PC-3 (cell line): ENCODE measurements around the gene KMT2C. TPM values are rescaled to one million over a fixed set of nuclear protein-coding genes. Genes with fewer than 3 reads are reported as not detected.
"Not testable (repeated sequence)": the region's sequence is repeated elsewhere in the genome, so short reads cannot be mapped to it uniquely, and the experiment has no call there.

Source experiments
- ATAC-seq: fragments of 200-7000 bp; cut with Tn5 transposase; 2 replicates; pipeline ENCODE4 v1.9.1; 2020; ENCODE audit warnings: mild to moderate bottlenecking, moderate library complexity
- BruUV-seq: library from RNA; stranded (reverse); fragments of 400-500 nt; replicated peaks from 2 replicates; lab custom pipeline; 2021; lab: Mats Ljungman, UMichigan
- CTCF ChIA-PET: fragments of 300-600 bp; sonication (Branson Sonifier 250); formaldehyde crosslinking; loops from one replicate; lab custom pipeline; 2022; ENCODE audit warnings: antibody characterized with exemption; lab: Charles Lee
- POLR2A ChIA-PET: fragments of 300-600 bp; sonication (Branson Sonifier 250); formaldehyde crosslinking; loops from one replicate; lab custom pipeline; 2022; ENCODE audit warnings: antibody characterized with exemption; ENCODE audit not compliant: unreplicated experiment; lab: Charles Lee
- DNase-seq: peaks from one replicate; pipeline ENCODE4 v3.0.0-alpha.2; 2015
- H2AFZ ChIP-seq: fragments of 300-600 bp; sonication (generic); 2 replicates; pipeline ENCODE4 v1.6.0; 2016; ENCODE audit warnings: antibody characterized with exemption, low read length
- H3F3A ChIP-seq: fragments of 300-600 bp; sonication (generic); one replicate; pipeline ENCODE4 v1.6.0; 2017; ENCODE audit warnings: antibody characterized with exemption, low read length, control low read depth, mild to moderate bottlenecking; ENCODE audit not compliant: unreplicated experiment
- H3K27ac ChIP-seq: fragments of 300-600 bp; sonication (generic); 2 replicates; pipeline ENCODE4 v1.5.1; 2016; ENCODE audit warnings: mild to moderate bottlenecking, low read length
- H3K27me3 ChIP-seq: fragments of 300-600 bp; sonication (generic); 2 replicates; pipeline ENCODE4 v1.6.1; 2016; ENCODE audit warnings: low read length, mixed read lengths
- H3K36me3 ChIP-seq: fragments of 300-600 bp; sonication (generic); 2 replicates; pipeline ENCODE4 v1.6.1; 2016; ENCODE audit warnings: low read depth, mixed run types, low read length, mixed read lengths
- H3K4me1 ChIP-seq: fragments of 300-600 bp; sonication (generic); 2 replicates; pipeline ENCODE4 v1.5.1; 2016; ENCODE audit warnings: low read length; ENCODE audit not compliant: insufficient read depth
- H3K4me2 ChIP-seq: fragments of 300-600 bp; sonication (generic); 2 replicates; pipeline ENCODE4 v1.6.0; 2016; ENCODE audit warnings: low read length
- H3K4me3 ChIP-seq: fragments of 300-600 bp; sonication (generic); 2 replicates; pipeline ENCODE4 v1.5.1; 2016; ENCODE audit warnings: mild to moderate bottlenecking, low read length, mixed read lengths
- H3K79me2 ChIP-seq: fragments of 300-600 bp; sonication (generic); 2 replicates; pipeline ENCODE4 v1.6.1; 2017; ENCODE audit warnings: low read length, mixed read lengths
- H3K9ac ChIP-seq: fragments of 300-600 bp; sonication (generic); 2 replicates; pipeline ENCODE4 v1.6.0; 2016; ENCODE audit warnings: mild to moderate bottlenecking, low read length
- H3K9me2 ChIP-seq: fragments of 300-600 bp; sonication (generic); replicated peaks from 2 replicates; pipeline ENCODE4 v1.6.1; 2016; ENCODE audit warnings: mixed run types, low read length, mixed read lengths
- H3K9me3 ChIP-seq: fragments of 300-600 bp; sonication (generic); 2 replicates; pipeline ENCODE4 v1.6.1; 2016; ENCODE audit warnings: low read length, mixed read lengths
- H4K20me1 ChIP-seq: fragments of 300-600 bp; sonication (generic); 2 replicates; pipeline ENCODE4 v1.6.1; 2016; ENCODE audit warnings: low read length, mixed read lengths
- EZH2 ChIP-seq: fragments of 300-600 bp; sonication (generic); IDR thresholded peaks from one replicate; pipeline ENCODE4 v1.6.1; 2017; ENCODE audit warnings: antibody characterized with exemption, mild to moderate bottlenecking, low read length; ENCODE audit not compliant: unreplicated experiment
- EZH2phosphoT487 ChIP-seq: fragments of 300-600 bp; sonication (generic); IDR thresholded peaks from 2 replicates; pipeline ENCODE4 v1.6.1; 2018; ENCODE audit warnings: mild to moderate bottlenecking, antibody characterized with exemption, low read length, borderline replicate concordance
- intact Hi-C: fragments of 100-400 bp; cut with micrococcal nuclease; formaldehyde crosslinking; loops from 2 replicates; pipeline ENCODE4 v1.9.0; 2023
- total RNA-seq: library from RNA; depleted of rRNA; stranded (reverse); fragments of >200 nt; gene quantifications from 2 replicates; pipeline ENCODE4 v1.2.3, GENCODE V29; 2014
- TF ChIP-seq, protein P1 (sequence below): fragments of 300-600 bp; sonication (generic); conservative IDR thresholded peaks from 2 replicates; pipeline ENCODE4 v1.5.1; 2017; ENCODE audit warnings: antibody characterized with exemption, low read depth, mild to moderate bottlenecking, low read length

KMT2C gene
- total RNA-seq, 1 experiment from 2014 or later: 15.3 TPM

DNA sequence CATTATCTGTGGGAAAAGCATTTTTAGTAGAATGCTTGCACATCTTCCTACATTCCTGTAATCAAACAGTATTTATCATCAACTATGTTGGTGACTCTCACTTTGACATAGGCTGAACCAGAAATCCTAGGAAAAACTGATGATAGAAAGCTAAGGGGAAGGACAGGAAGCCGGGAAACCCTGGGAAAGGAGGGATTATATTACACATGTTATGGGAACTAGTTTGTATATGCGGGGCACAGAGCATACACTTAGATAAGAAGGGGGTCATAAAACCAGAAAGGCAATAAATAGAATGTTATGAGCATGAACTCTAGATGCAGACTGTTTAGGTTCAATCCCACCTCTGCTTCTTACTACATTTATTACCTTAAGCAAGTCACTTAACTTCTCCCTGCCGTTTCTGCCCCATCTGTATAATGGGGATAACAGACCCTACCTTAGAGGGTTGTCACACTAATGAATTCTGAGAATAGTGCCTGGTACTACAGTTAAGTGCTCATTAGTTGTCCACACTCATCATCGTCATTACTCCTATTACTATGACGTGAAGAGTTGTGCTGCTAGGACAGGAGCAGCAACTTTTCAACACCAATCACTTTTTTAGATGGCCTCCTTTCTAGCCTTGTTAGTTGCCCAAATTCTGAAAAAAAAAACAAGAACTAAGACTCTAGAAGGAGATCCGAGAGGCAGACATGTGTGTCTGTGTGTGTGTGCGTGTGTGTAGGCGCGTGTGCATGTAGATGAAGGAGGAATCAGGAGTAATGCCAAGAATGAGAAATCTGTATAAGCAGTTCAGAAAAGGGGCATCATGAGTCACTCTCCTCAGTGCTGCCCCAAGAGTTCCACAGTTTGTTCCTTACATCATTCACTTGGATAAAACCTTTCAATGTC is 52.2 kb downstream of the KMT2C start:
- no peak overlapping the region for H3K4me2 ChIP-seq
- H3K27ac ChIP-seq: no peak overlapping the region

DNA sequence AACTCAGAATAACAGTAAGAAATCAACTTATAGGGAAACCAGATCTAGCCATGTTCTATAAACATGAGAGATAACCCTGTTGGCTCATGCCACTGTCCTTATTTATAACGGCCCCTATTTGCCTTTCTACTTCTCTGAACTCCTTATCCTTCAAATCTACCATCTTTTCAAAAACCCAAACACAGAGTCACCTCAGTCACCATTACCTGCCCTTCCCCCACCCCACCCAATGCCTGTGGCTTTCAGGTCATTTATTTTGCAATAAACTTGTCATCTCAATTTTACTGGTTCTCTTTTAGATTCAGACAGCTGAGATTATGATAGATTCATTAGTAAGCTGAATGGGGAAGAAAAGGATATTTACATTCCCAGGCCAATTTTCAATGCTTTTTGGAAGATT is 53.6 kb downstream of the KMT2C start:
- Histone ChIP-seq H3K27me3 (no peaks in the 10 kb centered on the region), H3K27ac (no peak overlapping the region), H3K4me1 (0 out of 2 replicates have a peak, but pooled peaks cover 5% of the 10 kb centered on the region), H3K9ac (no peak overlapping the region), H3K9me3 (no peaks in the 10 kb centered on the region), H3K4me2 (no peak overlapping the region), H3K79me2 (peaks cover 71% of the 10 kb centered on the region), H2AFZ (no peak overlapping the region), H3K4me3 (no peak overlapping the region), H3K36me3 (no peaks in the 10 kb centered on the region), H4K20me1 (no peaks in the 10 kb centered on the region; the same call in 1 of the 2 replicates), H3F3A (no peaks in the 10 kb centered on the region), H3K9me2 (no peaks in the 10 kb centered on the region)
- ATAC-seq (no peak), DNase-seq (no peak)
- ChIA-PET CTCF (no interaction called here), POLR2A (no interaction called here)
- intact Hi-C loops: no loop called here
- TF ChIP-seq, protein P1, sequence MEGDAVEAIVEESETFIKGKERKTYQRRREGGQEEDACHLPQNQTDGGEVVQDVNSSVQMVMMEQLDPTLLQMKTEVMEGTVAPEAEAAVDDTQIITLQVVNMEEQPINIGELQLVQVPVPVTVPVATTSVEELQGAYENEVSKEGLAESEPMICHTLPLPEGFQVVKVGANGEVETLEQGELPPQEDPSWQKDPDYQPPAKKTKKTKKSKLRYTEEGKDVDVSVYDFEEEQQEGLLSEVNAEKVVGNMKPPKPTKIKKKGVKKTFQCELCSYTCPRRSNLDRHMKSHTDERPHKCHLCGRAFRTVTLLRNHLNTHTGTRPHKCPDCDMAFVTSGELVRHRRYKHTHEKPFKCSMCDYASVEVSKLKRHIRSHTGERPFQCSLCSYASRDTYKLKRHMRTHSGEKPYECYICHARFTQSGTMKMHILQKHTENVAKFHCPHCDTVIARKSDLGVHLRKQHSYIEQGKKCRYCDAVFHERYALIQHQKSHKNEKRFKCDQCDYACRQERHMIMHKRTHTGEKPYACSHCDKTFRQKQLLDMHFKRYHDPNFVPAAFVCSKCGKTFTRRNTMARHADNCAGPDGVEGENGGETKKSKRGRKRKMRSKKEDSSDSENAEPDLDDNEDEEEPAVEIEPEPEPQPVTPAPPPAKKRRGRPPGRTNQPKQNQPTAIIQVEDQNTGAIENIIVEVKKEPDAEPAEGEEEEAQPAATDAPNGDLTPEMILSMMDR: no peak
- TF ChIP-seq EZH2phosphoT487 (no peak), EZH2 (no peak)
- no TSS peak for BruUV-seq

More for the DNA sequence above, 52.2 kb downstream of the KMT2C start:
- Histone ChIP-seq H4K20me1 (no peaks in the 10 kb centered on the region; the same call in 1 of the 2 replicates), H3K9ac (no peak overlapping the region), H3K4me1 (0 out of 2 replicates have a peak, but pooled peaks cover 5% of the 10 kb centered on the region), H3F3A (no peaks in the 10 kb centered on the region), H2AFZ (no peak overlapping the region), H3K27me3 (no peaks in the 10 kb centered on the region), H3K9me2 (no peaks in the 10 kb centered on the region), H3K4me3 (no peak overlapping the region), H3K36me3 (no peaks in the 10 kb centered on the region), H3K9me3 (no peaks in the 10 kb centered on the region), H3K79me2 (peaks cover 63% of the 10 kb centered on the region)
- intact Hi-C loops: no loop called here
- POLR2A ChIA-PET: no interaction called here
- ATAC-seq (no peak; the same call in 1 of the 2 replicates), DNase-seq (no peak)
- TF ChIP-seq EZH2: no peak
- CTCF ChIA-PET: no interaction called here
- BruUV-seq: no TSS peak

DNA sequence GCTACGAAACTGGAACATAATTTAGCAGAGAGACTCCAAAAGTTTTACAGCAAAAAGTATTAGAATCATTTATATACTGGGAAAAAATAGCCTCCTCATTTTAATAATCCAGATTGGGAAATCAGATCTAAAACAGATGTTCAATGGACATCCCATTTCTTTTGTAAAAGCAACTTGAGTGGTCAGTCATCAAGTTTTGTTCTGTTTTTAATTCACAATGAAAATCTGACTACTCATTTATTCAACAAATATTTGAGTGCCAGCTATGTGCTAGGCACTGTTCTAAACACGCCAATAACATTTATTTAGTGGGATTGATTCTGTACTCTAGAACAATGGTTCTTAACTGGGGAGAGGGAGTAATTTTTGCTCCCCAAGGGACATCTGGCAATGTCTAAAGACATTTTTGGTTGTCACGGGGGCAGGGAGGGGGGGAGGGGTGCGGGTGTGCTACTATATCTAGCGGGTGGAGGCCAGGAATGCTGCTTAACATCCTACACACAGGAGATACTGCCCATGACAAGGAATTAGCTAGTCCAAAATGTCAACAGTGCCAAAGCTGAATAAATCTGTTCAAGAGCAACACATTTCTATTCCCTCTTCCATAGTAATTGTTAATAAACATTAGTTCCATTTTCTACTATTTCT is 54.7 kb downstream of the KMT2C start:
- CTCF ChIA-PET, H3K27ac ChIP-seq, H3K36me3 ChIP-seq, H3K27me3 ChIP-seq, H3K4me2 ChIP-seq, BruUV-seq, DNase-seq, H3K9ac ChIP-seq, intact Hi-C loops, POLR2A ChIA-PET, H3K4me1 ChIP-seq, H2AFZ ChIP-seq, H3F3A ChIP-seq, ATAC-seq, H3K4me3 ChIP-seq, H3K9me2 ChIP-seq, H3K9me3 ChIP-seq, H4K20me1 ChIP-seq: not testable (repeated sequence)
- H3K79me2 ChIP-seq: peaks cover 76% of the 10 kb centered on the region

DNA sequence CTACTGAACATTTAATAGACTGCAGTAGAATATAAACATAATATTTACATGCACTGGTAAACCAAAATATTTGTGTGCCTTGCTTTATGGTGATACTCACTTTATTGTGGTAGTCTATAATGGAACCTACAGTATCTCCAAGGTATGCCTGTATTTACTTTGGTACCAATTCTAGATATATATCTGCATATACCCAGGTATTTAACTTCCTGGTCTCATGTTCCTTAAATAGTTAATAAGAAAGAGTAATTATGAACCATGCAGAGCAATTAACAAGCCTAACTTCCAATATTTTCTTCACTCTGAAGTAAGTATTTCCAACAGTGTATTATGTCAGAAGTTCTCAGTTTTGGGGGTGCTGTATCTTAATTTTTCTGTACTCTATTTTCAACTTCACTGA is 57.3 kb downstream of the KMT2C start:
- DNase-seq, H3K4me1 ChIP-seq, ATAC-seq, BruUV-seq, H3K4me2 ChIP-seq, H3K9me3 ChIP-seq, H3K36me3 ChIP-seq, H2AFZ ChIP-seq, H4K20me1 ChIP-seq, H3K9me2 ChIP-seq, POLR2A ChIA-PET, CTCF ChIA-PET, H3K9ac ChIP-seq, intact Hi-C loops, H3K27ac ChIP-seq, H3K4me3 ChIP-seq, H3K27me3 ChIP-seq, H3F3A ChIP-seq: not testable (repeated sequence)
- peaks cover 84% of the 10 kb centered on the region for H3K79me2 ChIP-seq

DNA sequence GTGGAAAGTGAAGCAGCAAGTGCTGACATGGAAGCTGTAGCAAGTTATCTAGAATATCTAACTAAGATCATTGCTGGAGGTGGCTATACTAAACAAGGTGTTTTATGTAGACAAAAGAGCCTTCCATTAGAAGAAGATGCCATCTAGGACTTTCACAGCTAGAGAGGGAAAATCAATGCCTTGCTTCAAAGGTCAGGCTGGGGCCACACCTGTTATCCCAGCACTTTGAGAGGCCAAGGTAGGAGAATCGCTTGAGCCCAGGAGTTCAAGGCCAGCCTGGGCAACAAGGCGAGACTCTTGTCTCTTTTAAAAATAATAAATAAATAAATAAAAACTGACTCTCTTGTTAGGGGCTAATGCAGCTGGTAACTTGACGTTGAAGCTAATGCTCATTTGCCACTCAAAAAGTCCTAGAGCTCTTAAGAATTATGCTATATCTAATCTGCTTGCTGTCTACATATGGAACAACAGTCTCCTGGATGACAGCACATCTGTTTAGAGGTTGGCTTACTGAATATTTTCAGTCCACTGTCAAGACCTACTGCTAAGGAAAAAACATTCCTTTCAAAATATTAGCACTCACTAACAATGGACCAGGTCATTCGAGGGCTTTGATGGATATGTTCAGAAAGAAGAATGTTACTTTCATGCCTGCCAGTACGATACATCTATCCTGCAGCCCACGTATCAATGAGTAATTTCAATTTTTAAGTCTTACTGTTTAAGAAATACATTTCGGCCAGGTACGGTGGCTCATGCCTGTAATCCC is 58.9 kb downstream of the KMT2C start:
- H3K9me3 ChIP-seq, POLR2A ChIA-PET, H3K4me1 ChIP-seq, H3K9me2 ChIP-seq, H3F3A ChIP-seq, H3K9ac ChIP-seq, intact Hi-C loops, ATAC-seq, H3K4me3 ChIP-seq, H2AFZ ChIP-seq, H3K27me3 ChIP-seq, DNase-seq, H4K20me1 ChIP-seq, H3K4me2 ChIP-seq, CTCF ChIA-PET, H3K27ac ChIP-seq, H3K36me3 ChIP-seq, BruUV-seq: not testable (repeated sequence)
- H3K79me2 ChIP-seq: peaks cover 84% of the 10 kb centered on the region
